HL-60 (cell line): ENCODE results near the gene CCDC190.

ENCODE experiments used
- POLR2AphosphoS5 ChIP-seq: IDR thresholded peaks from 2 replicates; pipeline ENCODE4 v1.6.1; 2012; ENCODE audit warnings: low read depth
- TF ChIP-seq, protein P1 (sequence below): IDR thresholded peaks from one replicate; pipeline ENCODE4 v1.5.1; 2011; ENCODE audit warnings: low read length, control low read depth, inconsistent platforms; ENCODE audit not compliant: insufficient read depth

DNA sequence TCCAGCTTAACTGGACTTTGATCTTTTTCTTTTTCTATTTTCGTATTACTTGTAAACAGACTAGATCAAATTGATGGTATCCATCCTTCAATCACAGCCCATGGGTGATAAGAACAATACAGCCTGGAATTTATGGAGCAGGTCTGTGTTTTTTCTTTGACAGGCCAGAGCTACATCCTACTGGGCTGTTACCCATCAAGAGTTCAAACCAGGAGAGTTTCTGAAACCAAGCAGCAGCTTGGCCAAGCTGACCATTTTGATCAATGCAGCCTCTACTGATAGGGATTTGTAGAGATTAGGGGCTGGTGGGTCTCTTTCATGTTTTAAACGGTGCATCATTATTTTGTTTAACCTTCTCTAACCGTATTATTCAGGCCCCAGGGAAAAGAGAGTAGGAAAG lies 24.3 kb upstream of the CCDC190 start:
- TF ChIP-seq, protein P1, sequence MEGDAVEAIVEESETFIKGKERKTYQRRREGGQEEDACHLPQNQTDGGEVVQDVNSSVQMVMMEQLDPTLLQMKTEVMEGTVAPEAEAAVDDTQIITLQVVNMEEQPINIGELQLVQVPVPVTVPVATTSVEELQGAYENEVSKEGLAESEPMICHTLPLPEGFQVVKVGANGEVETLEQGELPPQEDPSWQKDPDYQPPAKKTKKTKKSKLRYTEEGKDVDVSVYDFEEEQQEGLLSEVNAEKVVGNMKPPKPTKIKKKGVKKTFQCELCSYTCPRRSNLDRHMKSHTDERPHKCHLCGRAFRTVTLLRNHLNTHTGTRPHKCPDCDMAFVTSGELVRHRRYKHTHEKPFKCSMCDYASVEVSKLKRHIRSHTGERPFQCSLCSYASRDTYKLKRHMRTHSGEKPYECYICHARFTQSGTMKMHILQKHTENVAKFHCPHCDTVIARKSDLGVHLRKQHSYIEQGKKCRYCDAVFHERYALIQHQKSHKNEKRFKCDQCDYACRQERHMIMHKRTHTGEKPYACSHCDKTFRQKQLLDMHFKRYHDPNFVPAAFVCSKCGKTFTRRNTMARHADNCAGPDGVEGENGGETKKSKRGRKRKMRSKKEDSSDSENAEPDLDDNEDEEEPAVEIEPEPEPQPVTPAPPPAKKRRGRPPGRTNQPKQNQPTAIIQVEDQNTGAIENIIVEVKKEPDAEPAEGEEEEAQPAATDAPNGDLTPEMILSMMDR = no peak
- no peak for TF ChIP-seq POLR2AphosphoS5
